HEK293T (cell line): Measurements from ENCODE around the gene CDIPT.

Source experiments
- CTCF ChIA-PET: fragments of 350-600 bp; formaldehyde crosslinking; extraction: SDS; loops from one replicate; lab custom pipeline; 2021; ENCODE audit warnings: antibody characterized with exemption, inconsistent platforms; lab: Yijun Ruan, JAX
- POLR2A ChIA-PET: fragments of 350-600 bp; formaldehyde crosslinking; extraction: SDS; loops from one replicate; lab custom pipeline; 2020; ENCODE audit warnings: antibody characterized with exemption, inconsistent platforms; lab: Yijun Ruan, JAX
- DNase-seq: peaks from one replicate; pipeline ENCODE4 v3.0.0; 2012; ENCODE audit warnings: mixed read lengths; ENCODE audit errors: extremely low spot score
- ARNT ChIP-seq: fragments of 450-650 bp; IDR thresholded peaks from 2 replicates; pipeline ENCODE4 v1.6.1; 2017; ENCODE audit warnings: mild to moderate bottlenecking
- BHLHE40 ChIP-seq: fragments of 450-650 bp; IDR thresholded peaks from 2 replicates; pipeline ENCODE4 v1.6.1; 2016; ENCODE audit warnings: mild to moderate bottlenecking, moderate library complexity, borderline replicate concordance
- CTBP1 ChIP-seq: fragments of 450-650 bp; IDR thresholded peaks from 2 replicates; pipeline ENCODE4 v1.6.1; 2016; ENCODE audit warnings: borderline replicate concordance
- ELF4 ChIP-seq: fragments of 450-650 bp; IDR thresholded peaks from 2 replicates; pipeline ENCODE4 v1.6.1; 2017; ENCODE audit warnings: antibody characterized with exemption
- FOXA1 ChIP-seq: fragments of 450-650 bp; IDR thresholded peaks from 2 replicates; pipeline ENCODE4 v1.6.1; 2016; ENCODE audit warnings: mild to moderate bottlenecking
- FOXK2 ChIP-seq: fragments of 450-650 bp; IDR thresholded peaks from 2 replicates; pipeline ENCODE4 v1.6.1; 2016; ENCODE audit warnings: mild to moderate bottlenecking
- FOXM1 ChIP-seq: fragments of 450-650 bp; IDR thresholded peaks from 2 replicates; pipeline ENCODE4 v1.6.1; 2017; ENCODE audit warnings: mild to moderate bottlenecking, borderline replicate concordance
- HDGF ChIP-seq: fragments of 450-650 bp; IDR thresholded peaks from 2 replicates; pipeline ENCODE4 v1.6.1; 2017; ENCODE audit warnings: antibody characterized with exemption, borderline replicate concordance
- L3MBTL2 ChIP-seq: fragments of 450-650 bp; conservative IDR thresholded peaks from 2 replicates; pipeline ENCODE4 v1.6.1; 2016; ENCODE audit warnings: mild to moderate bottlenecking
- LEF1 ChIP-seq: fragments of 450-650 bp; IDR thresholded peaks from 2 replicates; pipeline ENCODE4 v1.6.1; 2017; ENCODE audit warnings: mild to moderate bottlenecking, borderline replicate concordance
- NFRKB ChIP-seq: fragments of 450-650 bp; IDR thresholded peaks from 2 replicates; pipeline ENCODE4 v1.6.1; 2016; ENCODE audit warnings: mild to moderate bottlenecking, moderate library complexity
- SP1 ChIP-seq: fragments of 450-650 bp; IDR thresholded peaks from 2 replicates; pipeline ENCODE4 v1.6.1; 2017
- SUZ12 ChIP-seq: fragments of 450-650 bp; IDR thresholded peaks from 2 replicates; pipeline ENCODE4 v1.6.1; 2016; ENCODE audit warnings: mild to moderate bottlenecking
- TARDBP ChIP-seq: fragments of 450-650 bp; IDR thresholded peaks from 2 replicates; pipeline ENCODE4 v1.6.1; 2016
- ZNF384 ChIP-seq: fragments of 450-650 bp; IDR thresholded peaks from 2 replicates; pipeline ENCODE4 v1.6.1; 2016
- TF ChIP-seq, protein P1 (sequence below): fragments of 450-650 bp; IDR thresholded peaks from 2 replicates; pipeline ENCODE4 v1.6.1; 2016

CDIPT gene

DNA sequence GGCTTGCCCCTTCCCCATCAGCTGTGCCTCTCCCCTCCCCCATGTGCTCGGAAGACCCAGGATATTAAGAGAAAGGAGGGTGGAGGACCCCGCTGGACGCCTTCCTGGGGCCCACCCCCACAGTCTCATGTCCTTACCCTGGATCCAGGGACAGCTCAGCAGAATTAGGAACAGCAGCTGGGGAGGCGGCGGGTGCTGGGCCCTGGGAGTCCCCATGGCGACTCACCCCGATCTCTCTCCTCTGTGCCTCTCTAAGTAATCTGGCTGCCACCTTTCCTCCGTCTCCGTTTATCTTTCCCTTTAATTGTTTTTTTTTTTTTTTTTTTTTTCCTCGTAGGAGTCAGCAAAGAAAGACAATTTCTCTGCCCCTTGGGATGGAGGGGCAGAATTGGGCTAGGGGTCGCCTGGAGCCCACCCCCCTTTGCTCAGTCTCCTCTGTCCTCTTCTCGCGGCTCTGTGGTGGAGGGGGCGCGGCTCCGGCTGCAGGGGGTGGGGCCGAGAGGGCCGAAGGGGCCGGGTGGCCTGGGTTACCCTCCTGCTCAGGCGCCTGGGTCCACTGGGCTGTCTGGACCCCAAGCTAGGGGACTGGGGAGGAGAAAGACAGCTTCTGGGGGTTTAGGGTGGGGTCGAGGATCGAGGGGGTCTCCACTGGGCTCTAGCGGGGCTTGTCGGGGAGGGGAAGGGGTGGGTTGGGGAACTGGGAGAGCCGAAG, 35.9 kb upstream of the CDIPT start:
- ChIA-PET CTCF (interaction anchor here (0.6 to 1.8 kb wide), 5 partner anchors 12 to 116 kb away, joined by 3 to 10 read pairs (median 4); partner anchors contain the start of gene TMEM219), POLR2A (interaction anchor here (0.7 to 4.9 kb wide), 21 partner anchors 9 to 1051 kb away, joined by 3 to 41 read pairs (median 4); partner anchors contain the start of genes CDIPT, HIRIP3, KCTD13 and MAZ)
- DNase-seq: peak; percentile 77
- TF ChIP-seq LEF1 (no peak), NFRKB (no peak), SUZ12 (no peak), FOXK2 (no peak), BHLHE40 (no peak), ARNT (no peak)

DNA sequence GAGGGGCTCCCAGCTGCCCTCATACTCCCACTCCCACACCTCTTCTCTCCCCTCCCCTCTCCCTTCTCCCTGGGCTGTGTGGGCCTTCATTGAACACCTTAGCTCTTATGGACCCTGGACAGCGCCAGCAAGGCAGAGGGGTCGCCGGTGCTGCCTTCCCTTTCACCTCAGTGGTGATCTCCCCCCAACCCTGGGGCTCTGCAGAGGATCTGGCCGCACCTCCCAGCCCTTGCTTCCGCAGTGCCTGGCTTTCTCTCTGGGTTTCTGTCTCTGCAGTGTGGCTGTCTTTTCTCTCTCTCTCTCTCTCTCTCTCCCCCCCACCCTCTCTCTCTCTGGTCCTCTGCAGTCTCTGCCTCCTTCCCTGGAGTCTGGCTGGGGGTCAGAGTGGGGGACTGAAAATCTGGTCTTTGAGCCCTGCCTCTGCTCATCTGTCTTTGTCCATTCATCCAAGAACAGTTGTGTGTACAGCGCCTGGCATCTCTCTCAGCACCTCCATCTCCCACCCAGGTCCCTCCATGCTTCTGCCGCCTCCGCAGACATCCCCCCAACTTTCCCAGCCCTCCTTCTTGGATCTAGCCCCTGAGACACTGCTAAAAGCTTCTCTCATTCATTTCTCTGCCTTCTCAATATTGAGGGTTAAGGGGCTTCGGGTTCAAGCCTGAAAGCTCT, 35.2 kb upstream of the CDIPT start:
- DNase-seq: no peak
- no peak for TF ChIP-seq BHLHE40
- TF ChIP-seq SP1: no peak
- no peak for TF ChIP-seq HDGF
- no peak for TF ChIP-seq LEF1
- TF ChIP-seq CTBP1: no peak
- TF ChIP-seq FOXA1: no peak
- TF ChIP-seq L3MBTL2: no peak
- TF ChIP-seq ELF4: no peak
- no peak for TF ChIP-seq NFRKB
- TF ChIP-seq SUZ12: no peak
- TF ChIP-seq, protein P1, sequence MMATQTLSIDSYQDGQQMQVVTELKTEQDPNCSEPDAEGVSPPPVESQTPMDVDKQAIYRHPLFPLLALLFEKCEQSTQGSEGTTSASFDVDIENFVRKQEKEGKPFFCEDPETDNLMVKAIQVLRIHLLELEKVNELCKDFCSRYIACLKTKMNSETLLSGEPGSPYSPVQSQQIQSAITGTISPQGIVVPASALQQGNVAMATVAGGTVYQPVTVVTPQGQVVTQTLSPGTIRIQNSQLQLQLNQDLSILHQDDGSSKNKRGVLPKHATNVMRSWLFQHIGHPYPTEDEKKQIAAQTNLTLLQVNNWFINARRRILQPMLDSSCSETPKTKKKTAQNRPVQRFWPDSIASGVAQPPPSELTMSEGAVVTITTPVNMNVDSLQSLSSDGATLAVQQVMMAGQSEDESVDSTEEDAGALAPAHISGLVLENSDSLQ: no peak
- TF ChIP-seq TARDBP: no peak
- TF ChIP-seq FOXK2: no peak
- no peak for TF ChIP-seq ZNF384
- TF ChIP-seq FOXM1: no peak
- CTCF ChIA-PET: interaction anchor here (1.5 kb wide), 1 partner anchor 50 kb away, joined by 10 read pairs; no protein-coding TSS in a partner anchor
- POLR2A ChIA-PET: interaction anchor here (1.0 to 4.9 kb wide), 4 partner anchors 10 to 75 kb away, joined by 3 to 41 read pairs (median 10); partner anchors contain the start of genes KCTD13 and TMEM219

DNA sequence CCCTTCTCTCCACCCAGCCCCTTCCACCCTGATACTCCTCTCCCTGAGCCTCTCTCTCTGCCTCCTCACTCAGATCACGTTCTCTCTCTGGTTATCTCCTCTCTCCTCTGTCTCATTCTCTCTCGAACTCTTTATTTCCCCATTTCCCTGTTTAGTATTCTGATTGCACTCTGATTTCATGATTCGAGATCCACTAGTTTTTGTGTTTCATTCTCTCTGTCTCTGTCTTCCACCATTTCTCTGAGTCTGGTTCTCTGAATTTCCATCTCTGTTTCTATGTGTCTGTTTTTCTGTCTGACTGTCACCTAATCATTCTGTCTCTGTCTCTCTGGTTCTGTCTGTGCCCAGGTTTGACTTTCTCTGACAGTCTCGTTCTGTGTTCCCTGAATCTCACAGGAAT, 34.3 kb upstream of the CDIPT start:
- no peak for TF ChIP-seq FOXA1
- TF ChIP-seq HDGF: no peak
- TF ChIP-seq ZNF384: no peak
- no peak for TF ChIP-seq CTBP1
- TF ChIP-seq L3MBTL2: no peak
- TF ChIP-seq SUZ12: no peak
- no peak for TF ChIP-seq LEF1
- no peak for TF ChIP-seq TARDBP
- ChIA-PET POLR2A (interaction anchor here (1.0 to 4.9 kb wide), 3 partner anchors 9 to 76 kb away, joined by 3 to 41 read pairs (median 4); partner anchors contain the start of gene KCTD13), CTCF (no interaction called here)
- DNase-seq: no peak

DNA sequence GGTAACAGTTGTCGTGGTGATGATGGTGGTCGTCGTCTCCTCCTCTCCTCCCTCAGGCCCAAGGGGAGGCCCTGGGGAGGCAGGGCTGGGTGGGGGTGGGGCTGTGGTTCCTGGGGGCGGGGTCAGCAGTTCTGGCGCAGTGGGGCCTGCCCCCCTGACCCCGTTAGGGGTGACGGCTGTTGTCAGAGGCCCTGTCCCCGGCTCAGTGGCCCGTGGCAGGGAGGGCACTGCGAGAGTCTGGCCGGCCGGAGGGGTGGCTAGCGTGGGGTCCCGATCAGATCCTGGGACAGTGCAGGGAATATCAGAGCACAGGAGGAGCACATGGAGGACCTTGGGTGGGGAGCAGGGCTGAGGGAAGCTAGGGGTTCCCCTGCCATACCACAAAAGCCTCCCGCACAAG, 33.8 kb upstream of the CDIPT start:
- POLR2A ChIA-PET: interaction anchor here (1.0 kb wide), 1 partner anchor 8 kb away, joined by 4 read pairs; no protein-coding TSS in a partner anchor
- no peak for DNase-seq
- CTCF ChIA-PET: no interaction called here
- TF ChIP-seq FOXA1: no peak
- TF ChIP-seq, protein P1: no peak

DNA sequence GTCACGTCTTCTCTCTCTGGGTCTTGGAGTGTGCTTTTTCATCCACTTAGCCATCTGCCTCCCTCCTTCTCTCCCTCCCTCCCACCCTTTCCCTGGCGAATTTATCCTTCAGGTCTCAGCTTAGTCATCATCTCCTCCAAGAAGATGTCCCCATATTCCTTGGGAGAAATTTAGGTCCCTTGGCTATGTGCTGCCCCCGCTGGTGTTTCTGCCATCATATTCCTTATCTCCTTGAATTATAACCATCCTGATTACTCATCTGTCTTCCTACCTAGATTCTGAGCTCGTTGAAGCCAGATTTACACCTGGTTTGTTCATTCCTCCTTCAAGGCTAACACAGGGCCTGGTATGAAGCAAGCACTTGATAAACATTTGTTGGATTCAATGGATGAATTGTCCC, 31.3 kb upstream of the CDIPT start:
- TF ChIP-seq NFRKB (no peak), ARNT (no peak), ELF4 (no peak), FOXA1 (no peak), FOXK2 (no peak), LEF1 (no peak), ZNF384 (no peak), SP1 (no peak), TARDBP (no peak), SUZ12 (no peak), CTBP1 (no peak), HDGF (no peak), L3MBTL2 (no peak), BHLHE40 (no peak), FOXM1 (no peak)
- TF ChIP-seq, protein P1: no peak
- POLR2A ChIA-PET: interaction anchor here (1.2 kb wide), 1 partner anchor 27 kb away, joined by 3 read pairs; no protein-coding TSS in a partner anchor
- DNase-seq: no peak
- CTCF ChIA-PET: interaction anchor here (1.4 kb wide), 1 partner anchor 46 kb away, joined by 3 read pairs; no protein-coding TSS in a partner anchor
